K562 (cell line): Measurements from ENCODE around the gene NRF1. TPM values are rescaled to one million over a fixed set of nuclear protein-coding genes. Genes with fewer than 3 reads are reported as not detected.
A peak's percentile ranks its signal among the peaks of the same experiment; 100 is the strongest.

Experiments
- BCOR ChIP-seq: fragments of 450-650 bp; IDR thresholded peaks from 2 replicates; pipeline ENCODE4 v1.6.1; 2016
- CHD2 ChIP-seq: IDR thresholded peaks from 2 replicates; pipeline ENCODE4 v1.6.1; 2011; ENCODE audit warnings: low read depth, low read length
- CREBBP ChIP-seq: IDR thresholded peaks from one replicate; pipeline ENCODE4 v1.6.1; 2012; ENCODE audit warnings: low read depth, mild to moderate bottlenecking, control low read depth, inconsistent platforms, low read length
- CTBP1 ChIP-seq: fragments of 450-650 bp; IDR thresholded peaks from 2 replicates; pipeline ENCODE4 v1.6.1; 2016; ENCODE audit warnings: borderline replicate concordance
- EZH2 ChIP-seq: IDR thresholded peaks from 2 replicates; pipeline ENCODE4 v1.6.1; 2012; ENCODE audit warnings: low read depth, mild to moderate bottlenecking, inconsistent platforms, low read length, borderline replicate concordance
- FOXK1 ChIP-seq: sonication (generic); formaldehyde crosslinking; IDR thresholded peaks from 2 replicates; pipeline ENCODE4 v1.8.0; 2022; ENCODE audit warnings: missing genetic modification reagents, mild to moderate bottlenecking, borderline replicate concordance
- GATAD2A ChIP-seq: fragments of 450-650 bp; IDR thresholded peaks from 2 replicates; pipeline ENCODE4 v1.6.1; 2017
- HLTF ChIP-seq: fragments of 450-650 bp; IDR thresholded peaks from 2 replicates; pipeline ENCODE4 v1.6.1; 2016
- JUNB ChIP-seq: fragments of 450-650 bp; formaldehyde crosslinking; conservative IDR thresholded peaks from 2 replicates; pipeline ENCODE4 v1.4.0; 2020; ENCODE audit warnings: mild to moderate bottlenecking
- KAT7 ChIP-seq: sonication (generic); formaldehyde crosslinking; IDR thresholded peaks from 2 replicates; pipeline ENCODE4 v1.8.0; 2022; ENCODE audit warnings: missing genetic modification reagents, mild to moderate bottlenecking, borderline replicate concordance
- POU5F1 ChIP-seq: fragments of 150-350 bp; IDR thresholded peaks from 2 replicates; pipeline ENCODE4 v1.6.1; 2014; ENCODE audit warnings: borderline replicate concordance, low read length, low read depth, mild to moderate bottlenecking; ENCODE audit not compliant: partially characterized antibody
- RBM25 ChIP-seq: fragments of 200-400 bp; formaldehyde crosslinking; IDR thresholded peaks from 2 replicates; pipeline ENCODE4 v1.6.1; 2018; ENCODE audit warnings: low read length, low read depth, moderate library complexity; ENCODE audit not compliant: severe bottlenecking
- TCF3 ChIP-seq: sonication (generic); formaldehyde crosslinking; IDR thresholded peaks from 2 replicates; pipeline ENCODE4 v1.4.0; 2020; ENCODE audit warnings: mild to moderate bottlenecking, missing genetic modification reagents
- ZNF644 ChIP-seq: fragments of 200-800 bp; sonication (Bioruptor generic); IDR thresholded peaks from 2 replicates; pipeline ENCODE4 v1.6.1; 2016; ENCODE audit warnings: low read depth, missing genetic modification characterization, missing compliant biosample characterization
- polyA plus RNA-seq, 8 experiments: library from polyadenylated mRNA; depleted of rRNA in 4 of 8; stranded (reverse) in 5 of 8; unstranded in 3 of 8; fragments of >200 nt; fragmentation: Nextera tagmentation in 2 of 8; fragmentation: Illumina TruSeq in 1 of 8; extraction: Ambion mirVana in 2 of 8; extraction: Trizol in 1 of 8; gene quantifications; 2 replicates each; pipeline versions ENCODE4 v1.2.1 to v1.2.3, GENCODE V29; 2011 to 2014; ENCODE audit warnings: inconsistent platforms in 1 of 8, missing spikeins in 1 of 8
- total RNA-seq, 7 experiments: library from RNA; depleted of rRNA in 6 of 7; stranded (reverse); fragments of >200 nt in 6 of 7; fragmentation: Illumina TruSeq in 2 of 7; extraction: Trizol in 2 of 7; gene quantifications; 2 replicates each; pipeline versions ENCODE4 v1.2.1 to v1.2.3, GENCODE V29; 2011 to 2021; ENCODE audit warnings: low replicate concordance in 1 of 7
- TF ChIP-seq, protein P1 (sequence below): fragments of 200-800 bp; sonication (Bioruptor generic); IDR thresholded peaks from 2 replicates; pipeline ENCODE4 v1.6.1; 2017; ENCODE audit warnings: missing genetic modification characterization, missing compliant biosample characterization
- TF ChIP-seq, protein P2 (sequence below): fragments of 450-650 bp; formaldehyde crosslinking; IDR thresholded peaks from 2 replicates; pipeline ENCODE4 v1.4.0; 2020; ENCODE audit warnings: mild to moderate bottlenecking, moderate library complexity
- TF ChIP-seq, protein P3 (sequence below): sonication (generic); formaldehyde crosslinking; IDR thresholded peaks from 2 replicates; pipeline ENCODE4 v1.8.0; 2023; ENCODE audit warnings: mild to moderate bottlenecking, missing genetic modification reagents
- TF ChIP-seq, protein P4 (sequence below): fragments of 450-650 bp; IDR thresholded peaks from 2 replicates; pipeline ENCODE4 v1.6.1; 2014; ENCODE audit warnings: low read depth, mild to moderate bottlenecking, moderate library complexity, borderline replicate concordance
- TF ChIP-seq, protein P5 (sequence below): fragments of 450-650 bp; IDR thresholded peaks from 2 replicates; pipeline ENCODE4 v1.6.1; 2016; ENCODE audit warnings: missing biosample characterization, missing genetic modification characterization

Gene NRF1
- total and polyA plus RNA-seq, 9 of the 15 experiments (the other 6 are each of a cell fraction or from before 2014, with no cell fraction given): 8.6 to 28.8 (median 20.3) TPM

DNA sequence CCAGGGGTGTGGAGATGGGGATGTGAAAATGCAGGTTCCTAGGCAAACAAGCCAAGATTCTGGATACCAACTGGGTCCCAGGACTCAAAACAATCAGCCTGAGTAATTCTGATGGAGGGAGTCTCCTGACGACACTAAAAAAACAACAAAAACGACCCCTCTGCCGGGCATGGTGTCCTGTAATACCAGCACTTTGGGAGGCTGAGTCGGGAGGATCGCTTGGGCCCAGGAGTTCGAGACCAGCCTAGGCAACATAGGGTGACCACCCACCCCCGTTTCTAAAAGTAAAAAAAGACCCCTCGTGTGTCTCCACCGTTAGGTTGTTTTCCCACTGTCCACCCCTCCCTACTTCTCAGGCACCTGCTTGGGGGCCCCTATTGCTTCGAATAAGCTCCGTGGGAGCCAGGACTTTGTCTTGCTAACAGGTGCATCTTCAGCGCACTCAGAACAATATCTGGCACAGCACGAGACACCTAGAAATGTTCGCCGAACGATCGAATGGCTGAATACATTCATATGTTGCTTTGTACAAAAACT lies 743 bp upstream of the NRF1 start (continued):
- TF ChIP-seq, protein P1, sequence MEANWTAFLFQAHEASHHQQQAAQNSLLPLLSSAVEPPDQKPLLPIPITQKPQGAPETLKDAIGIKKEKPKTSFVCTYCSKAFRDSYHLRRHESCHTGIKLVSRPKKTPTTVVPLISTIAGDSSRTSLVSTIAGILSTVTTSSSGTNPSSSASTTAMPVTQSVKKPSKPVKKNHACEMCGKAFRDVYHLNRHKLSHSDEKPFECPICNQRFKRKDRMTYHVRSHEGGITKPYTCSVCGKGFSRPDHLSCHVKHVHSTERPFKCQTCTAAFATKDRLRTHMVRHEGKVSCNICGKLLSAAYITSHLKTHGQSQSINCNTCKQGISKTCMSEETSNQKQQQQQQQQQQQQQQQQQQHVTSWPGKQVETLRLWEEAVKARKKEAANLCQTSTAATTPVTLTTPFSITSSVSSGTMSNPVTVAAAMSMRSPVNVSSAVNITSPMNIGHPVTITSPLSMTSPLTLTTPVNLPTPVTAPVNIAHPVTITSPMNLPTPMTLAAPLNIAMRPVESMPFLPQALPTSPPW (CRISPR knock-in tag): no peak
- TF ChIP-seq HLTF (no peak), POU5F1 (no peak), EZH2 (no peak), CHD2 (no peak), KAT7 (CRISPR knock-in tag) (no peak), CREBBP (no peak), CTBP1 (no peak), JUNB (CRISPR knock-in tag) (no peak), TCF3 (CRISPR knock-in tag) (no peak), RBM25 (peak; percentile 21), GATAD2A (no peak), ZNF644 (tag) (no peak), BCOR (peak; percentile 78), FOXK1 (CRISPR knock-in tag) (no peak; the same call in 1 of the 2 replicates)
- TF ChIP-seq, protein P2, sequence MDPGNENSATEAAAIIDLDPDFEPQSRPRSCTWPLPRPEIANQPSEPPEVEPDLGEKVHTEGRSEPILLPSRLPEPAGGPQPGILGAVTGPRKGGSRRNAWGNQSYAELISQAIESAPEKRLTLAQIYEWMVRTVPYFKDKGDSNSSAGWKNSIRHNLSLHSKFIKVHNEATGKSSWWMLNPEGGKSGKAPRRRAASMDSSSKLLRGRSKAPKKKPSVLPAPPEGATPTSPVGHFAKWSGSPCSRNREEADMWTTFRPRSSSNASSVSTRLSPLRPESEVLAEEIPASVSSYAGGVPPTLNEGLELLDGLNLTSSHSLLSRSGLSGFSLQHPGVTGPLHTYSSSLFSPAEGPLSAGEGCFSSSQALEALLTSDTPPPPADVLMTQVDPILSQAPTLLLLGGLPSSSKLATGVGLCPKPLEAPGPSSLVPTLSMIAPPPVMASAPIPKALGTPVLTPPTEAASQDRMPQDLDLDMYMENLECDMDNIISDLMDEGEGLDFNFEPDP (CRISPR knock-in tag): no peak
- TF ChIP-seq, protein P3, sequence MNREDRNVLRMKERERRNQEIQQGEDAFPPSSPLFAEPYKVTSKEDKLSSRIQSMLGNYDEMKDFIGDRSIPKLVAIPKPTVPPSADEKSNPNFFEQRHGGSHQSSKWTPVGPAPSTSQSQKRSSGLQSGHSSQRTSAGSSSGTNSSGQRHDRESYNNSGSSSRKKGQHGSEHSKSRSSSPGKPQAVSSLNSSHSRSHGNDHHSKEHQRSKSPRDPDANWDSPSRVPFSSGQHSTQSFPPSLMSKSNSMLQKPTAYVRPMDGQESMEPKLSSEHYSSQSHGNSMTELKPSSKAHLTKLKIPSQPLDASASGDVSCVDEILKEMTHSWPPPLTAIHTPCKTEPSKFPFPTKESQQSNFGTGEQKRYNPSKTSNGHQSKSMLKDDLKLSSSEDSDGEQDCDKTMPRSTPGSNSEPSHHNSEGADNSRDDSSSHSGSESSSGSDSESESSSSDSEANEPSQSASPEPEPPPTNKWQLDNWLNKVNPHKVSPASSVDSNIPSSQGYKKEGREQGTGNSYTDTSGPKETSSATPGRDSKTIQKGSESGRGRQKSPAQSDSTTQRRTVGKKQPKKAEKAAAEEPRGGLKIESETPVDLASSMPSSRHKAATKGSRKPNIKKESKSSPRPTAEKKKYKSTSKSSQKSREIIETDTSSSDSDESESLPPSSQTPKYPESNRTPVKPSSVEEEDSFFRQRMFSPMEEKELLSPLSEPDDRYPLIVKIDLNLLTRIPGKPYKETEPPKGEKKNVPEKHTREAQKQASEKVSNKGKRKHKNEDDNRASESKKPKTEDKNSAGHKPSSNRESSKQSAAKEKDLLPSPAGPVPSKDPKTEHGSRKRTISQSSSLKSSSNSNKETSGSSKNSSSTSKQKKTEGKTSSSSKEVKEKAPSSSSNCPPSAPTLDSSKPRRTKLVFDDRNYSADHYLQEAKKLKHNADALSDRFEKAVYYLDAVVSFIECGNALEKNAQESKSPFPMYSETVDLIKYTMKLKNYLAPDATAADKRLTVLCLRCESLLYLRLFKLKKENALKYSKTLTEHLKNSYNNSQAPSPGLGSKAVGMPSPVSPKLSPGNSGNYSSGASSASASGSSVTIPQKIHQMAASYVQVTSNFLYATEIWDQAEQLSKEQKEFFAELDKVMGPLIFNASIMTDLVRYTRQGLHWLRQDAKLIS (CRISPR knock-in tag): no peak
- TF ChIP-seq, protein P4, sequence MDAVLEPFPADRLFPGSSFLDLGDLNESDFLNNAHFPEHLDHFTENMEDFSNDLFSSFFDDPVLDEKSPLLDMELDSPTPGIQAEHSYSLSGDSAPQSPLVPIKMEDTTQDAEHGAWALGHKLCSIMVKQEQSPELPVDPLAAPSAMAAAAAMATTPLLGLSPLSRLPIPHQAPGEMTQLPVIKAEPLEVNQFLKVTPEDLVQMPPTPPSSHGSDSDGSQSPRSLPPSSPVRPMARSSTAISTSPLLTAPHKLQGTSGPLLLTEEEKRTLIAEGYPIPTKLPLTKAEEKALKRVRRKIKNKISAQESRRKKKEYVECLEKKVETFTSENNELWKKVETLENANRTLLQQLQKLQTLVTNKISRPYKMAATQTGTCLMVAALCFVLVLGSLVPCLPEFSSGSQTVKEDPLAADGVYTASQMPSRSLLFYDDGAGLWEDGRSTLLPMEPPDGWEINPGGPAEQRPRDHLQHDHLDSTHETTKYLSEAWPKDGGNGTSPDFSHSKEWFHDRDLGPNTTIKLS: no peak
- TF ChIP-seq, protein P5, sequence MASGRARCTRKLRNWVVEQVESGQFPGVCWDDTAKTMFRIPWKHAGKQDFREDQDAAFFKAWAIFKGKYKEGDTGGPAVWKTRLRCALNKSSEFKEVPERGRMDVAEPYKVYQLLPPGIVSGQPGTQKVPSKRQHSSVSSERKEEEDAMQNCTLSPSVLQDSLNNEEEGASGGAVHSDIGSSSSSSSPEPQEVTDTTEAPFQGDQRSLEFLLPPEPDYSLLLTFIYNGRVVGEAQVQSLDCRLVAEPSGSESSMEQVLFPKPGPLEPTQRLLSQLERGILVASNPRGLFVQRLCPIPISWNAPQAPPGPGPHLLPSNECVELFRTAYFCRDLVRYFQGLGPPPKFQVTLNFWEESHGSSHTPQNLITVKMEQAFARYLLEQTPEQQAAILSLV (tag): no peak
